Erythroblast (primary cell): ENCODE results near the gene CPED1.

Source experiments
- GATA1 ChIP-seq: IDR thresholded peaks from 2 replicates; pipeline ENCODE4 v1.6.1; 2011; ENCODE audit warnings: low read depth, mild to moderate bottlenecking, control low read depth, low read length, moderate library complexity
- POLR2A ChIP-seq: IDR thresholded peaks from 2 replicates; pipeline ENCODE4 v1.6.1; 2011; ENCODE audit warnings: mild to moderate bottlenecking, low read length

DNA sequence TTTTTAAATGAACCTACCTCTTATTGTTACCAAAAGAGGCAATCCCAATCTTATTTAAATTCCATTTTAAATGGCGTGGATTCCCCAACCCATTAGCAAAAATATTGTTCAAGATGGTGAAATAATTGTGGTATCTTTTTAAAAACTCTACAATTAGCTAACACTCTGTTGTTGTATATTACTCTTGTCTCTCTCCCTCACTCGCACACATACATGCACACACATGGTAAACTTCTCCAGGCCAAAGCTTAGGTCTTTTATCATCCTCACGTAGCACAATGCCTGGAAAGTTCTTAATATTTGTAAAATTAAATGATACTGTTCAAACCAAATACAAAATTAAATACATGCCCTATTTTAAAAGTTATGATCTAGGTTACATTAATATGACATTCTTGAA is 171.0 kb downstream of the CPED1 start:
- TF ChIP-seq POLR2A: no peak
- no peak for TF ChIP-seq GATA1
